ENCODE measurements around the gene KISS1.
"Not testable (repeated sequence)": the region's sequence is repeated elsewhere in the genome, so short reads cannot be mapped to it uniquely, and the experiment has no call there.

Gene KISS1, protein sequence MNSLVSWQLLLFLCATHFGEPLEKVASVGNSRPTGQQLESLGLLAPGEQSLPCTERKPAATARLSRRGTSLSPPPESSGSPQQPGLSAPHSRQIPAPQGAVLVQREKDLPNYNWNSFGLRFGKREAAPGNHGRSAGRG

DNA sequence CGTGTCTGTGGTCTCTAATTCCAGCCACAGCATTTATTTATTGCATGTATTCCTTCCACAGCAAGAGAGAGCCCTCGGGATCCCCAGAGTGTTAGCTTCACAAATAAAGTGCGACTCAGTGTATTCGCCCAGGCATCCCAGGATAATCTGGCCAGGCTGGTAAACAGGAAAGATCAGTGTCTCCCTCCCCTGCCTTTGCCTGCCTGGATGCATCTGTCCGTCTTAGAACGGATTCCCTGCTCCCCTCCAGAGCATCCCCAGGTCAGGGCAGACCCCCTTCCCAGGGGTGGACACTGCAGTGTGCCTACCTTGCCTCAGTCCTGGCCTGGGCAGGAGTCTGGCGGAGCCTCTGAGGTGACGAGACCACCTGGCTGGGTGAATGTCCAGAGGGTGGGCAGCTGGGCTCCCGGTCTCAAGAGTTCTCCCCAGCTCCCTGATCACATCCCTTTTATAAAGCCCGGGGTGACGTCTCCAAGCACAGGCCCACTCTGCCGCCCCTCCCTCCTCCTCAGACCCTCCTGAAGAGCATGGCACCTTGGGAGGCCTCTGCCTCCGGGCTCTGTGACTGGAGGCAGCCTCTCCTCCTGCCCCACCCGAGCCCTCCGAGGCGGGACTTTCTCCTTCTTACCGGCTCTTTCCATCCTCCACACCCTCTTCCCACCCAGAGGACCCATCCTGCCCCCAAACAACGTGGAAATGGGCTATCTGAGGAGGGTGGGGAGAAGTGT, at the start of gene KISS1:
TSS of gene KISS1 (minus strand) at position 424 of the 728 bp plus-strand sequence. CDS start 3,615 bp downstream, outside the sequence.
- DNase-seq: no peak

- DNase-seq: no peak
Measured at GRCh38 chr1:204242920-204243319, 46.6 kb upstream of the KISS1 start.

- DNase-seq: no peak
Measured at GRCh38 chr1:204241914-204242313, 45.6 kb upstream of the KISS1 start.

- DNase-seq: no peak
Measured at GRCh38 chr1:204241050-204241449, 44.8 kb upstream of the KISS1 start.

DNA sequence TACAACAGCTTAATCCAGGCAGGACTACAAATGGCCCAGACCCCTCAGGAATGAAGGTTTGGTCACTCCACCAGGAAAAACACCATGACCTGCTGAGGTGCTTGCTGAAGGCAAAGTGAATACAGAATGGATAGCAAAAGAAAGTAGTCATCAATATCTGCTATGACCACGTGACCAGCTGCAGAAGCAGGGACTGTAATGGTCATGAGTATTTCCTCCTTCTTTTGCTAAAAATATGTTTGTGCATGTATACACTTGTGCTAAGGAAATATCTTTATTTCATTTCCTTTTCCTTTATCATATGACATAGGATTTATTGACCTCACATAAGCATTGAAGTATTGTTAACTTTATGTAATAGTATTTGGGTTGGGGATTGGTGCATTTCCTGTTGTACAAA, 43.9 kb upstream of the KISS1 start:
- no peak for DNase-seq

DNA sequence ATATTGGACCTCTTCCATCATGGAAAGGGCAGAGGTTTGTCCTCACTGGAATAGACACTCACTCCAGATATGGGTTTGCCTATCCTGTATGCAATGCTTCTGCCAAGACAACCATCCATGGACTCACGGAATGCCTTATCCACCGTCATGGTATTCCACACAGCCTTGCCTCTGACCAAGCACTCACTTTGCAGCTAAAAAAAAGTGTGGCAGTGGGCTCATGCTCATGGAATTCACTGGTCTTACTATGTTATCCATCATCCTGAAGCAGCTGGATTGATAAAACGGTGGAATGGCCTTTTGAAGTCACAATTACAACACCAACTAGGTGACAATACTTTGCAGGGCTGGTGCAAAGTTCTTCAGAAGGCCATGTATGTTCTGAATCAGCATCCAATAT, 43.1 kb upstream of the KISS1 start:
- DNase-seq: not testable (repeated sequence)

DNA sequence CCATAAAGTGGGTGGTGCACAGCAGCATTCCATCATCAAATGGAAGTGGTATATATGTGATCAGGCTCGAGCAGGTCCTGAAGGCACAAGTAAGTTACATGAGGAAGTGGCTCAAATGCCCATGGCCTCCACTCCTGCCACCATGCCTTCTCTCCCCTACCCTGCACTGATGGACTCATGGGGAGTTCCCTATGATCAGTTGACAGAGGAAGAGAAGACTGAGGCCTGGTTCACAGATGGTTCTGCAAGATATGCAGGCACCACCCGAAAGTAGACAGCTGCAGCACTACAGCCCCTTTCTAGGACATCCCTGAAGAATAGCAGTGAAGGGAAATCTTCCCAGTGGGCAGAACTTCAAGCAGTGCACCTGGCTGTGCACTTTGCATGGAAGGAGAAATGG, 42.2 kb upstream of the KISS1 start:
- not testable (repeated sequence) for DNase-seq

DNA sequence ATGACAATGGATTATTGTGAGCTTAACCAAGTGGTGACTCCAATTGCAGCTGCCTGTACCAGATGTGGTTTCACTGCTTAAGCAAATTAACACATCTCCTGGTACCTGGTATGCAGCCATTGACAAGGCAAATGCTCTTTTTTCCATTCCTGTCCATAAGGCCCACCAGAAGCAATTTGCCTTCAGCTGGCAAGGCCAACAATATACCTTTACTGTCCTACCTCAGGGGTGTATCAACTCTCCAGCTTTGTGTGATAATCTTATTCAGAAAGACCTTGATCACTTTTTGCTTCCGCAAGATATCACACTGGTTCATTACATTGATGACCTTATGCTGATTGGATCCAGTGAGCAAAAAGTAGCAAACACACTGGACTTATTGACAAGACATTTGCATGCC, 41.2 kb upstream of the KISS1 start:
- DNase-seq: not testable (repeated sequence)

DNA sequence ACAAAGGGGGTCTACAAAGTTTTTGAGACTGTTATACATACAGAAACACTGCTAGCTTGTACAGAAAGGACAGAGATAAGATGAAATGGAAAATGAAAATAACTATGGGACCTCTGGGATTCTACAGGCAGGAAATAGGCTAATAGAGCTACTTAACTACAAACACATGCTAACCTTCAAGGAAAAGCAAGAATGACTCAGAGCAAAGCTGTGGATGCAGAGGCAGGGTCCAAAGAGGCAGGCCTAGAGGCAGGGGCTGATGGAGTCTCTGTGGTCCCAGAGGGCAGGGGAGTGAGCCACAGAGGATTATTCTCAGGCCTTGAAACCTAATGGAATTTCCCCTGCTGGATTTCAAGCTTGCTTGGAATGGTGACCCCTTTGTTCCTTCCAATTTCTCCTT, 36.2 kb upstream of the KISS1 start:
- DNase-seq: no peak

GRCh38 chr1:204230211-204230610, 33.9 kb upstream of the KISS1 start:
- no peak for DNase-seq

DNA sequence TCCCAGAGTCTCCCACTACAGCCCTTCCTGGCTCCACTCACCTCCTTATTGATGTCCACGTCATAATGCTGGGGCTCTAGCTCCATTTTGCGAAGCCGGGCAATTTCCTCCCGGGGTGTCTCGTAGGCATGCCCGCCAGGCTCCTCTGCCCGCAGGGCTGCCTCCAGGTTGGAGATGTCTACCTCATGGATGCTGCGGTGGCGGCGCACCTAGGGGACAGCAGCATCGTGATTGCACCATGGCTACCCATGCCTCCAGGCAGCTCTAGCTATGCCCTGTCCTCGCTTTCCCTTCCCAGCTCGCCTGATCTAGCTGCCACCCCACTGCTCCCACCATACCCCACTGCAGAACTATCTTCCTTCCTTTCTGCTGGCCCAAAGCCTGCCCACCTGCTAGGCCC, 32.6 kb upstream of the KISS1 start:
- no peak for DNase-seq

DNA sequence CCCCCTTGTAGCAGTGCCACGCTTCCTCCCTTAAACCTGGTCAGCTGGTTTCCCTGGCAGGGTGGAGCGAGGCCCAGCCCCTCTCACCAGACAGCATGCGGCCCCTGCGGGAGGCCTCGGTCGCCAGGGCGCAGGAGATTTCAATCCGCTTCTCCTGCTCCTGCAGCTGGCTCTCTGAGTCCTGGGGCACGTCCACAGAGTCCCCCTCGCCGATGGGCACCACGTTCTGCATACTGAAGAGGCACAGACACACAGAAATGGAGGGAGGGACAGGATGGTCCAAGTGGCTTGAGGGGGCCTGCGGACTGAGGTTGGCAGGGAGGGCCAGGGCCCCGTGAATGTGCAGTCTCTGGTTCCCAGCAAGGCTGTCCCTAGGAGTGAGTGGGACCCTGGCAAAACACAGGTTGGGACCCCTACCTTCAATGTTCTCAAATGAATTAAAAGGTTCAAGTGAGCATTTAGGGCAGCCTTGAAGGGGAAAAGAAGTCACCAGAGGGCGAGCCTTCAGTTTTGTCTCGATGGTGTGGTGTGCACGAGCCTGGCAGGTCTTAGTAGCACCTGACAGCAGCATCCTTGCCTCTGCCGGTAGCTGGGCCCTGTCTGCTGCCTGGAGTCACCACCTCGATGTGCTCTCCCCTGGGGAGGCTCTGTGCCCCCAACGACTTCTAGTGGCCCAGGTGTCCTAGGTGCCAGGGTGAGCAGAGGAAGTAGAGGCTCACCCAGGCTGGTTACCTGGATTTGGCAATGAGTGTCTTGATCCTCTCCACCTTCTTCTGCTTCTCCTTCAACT, 31.9 kb upstream of the KISS1 start:
- no peak for DNase-seq

DNA sequence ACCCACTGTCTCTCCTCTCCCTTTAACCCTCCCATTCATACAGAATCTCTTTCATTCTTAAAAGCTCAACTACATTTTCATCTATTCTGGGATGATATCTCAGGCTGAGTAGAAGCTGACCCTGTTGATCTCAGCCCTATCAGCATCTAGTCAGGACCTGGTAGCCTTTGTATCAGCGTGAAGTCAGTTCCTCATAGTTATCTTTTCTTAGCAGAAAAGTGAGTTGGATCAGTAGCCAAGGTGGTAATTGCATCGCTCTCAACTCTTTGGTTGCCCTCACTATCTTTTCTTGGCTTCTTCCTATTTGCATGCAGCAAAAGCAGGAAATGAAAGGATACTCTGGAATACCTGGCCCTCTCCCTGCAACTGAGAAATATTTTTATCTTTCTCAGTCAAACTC, 31.1 kb upstream of the KISS1 start:
- no peak for DNase-seq

DNA sequence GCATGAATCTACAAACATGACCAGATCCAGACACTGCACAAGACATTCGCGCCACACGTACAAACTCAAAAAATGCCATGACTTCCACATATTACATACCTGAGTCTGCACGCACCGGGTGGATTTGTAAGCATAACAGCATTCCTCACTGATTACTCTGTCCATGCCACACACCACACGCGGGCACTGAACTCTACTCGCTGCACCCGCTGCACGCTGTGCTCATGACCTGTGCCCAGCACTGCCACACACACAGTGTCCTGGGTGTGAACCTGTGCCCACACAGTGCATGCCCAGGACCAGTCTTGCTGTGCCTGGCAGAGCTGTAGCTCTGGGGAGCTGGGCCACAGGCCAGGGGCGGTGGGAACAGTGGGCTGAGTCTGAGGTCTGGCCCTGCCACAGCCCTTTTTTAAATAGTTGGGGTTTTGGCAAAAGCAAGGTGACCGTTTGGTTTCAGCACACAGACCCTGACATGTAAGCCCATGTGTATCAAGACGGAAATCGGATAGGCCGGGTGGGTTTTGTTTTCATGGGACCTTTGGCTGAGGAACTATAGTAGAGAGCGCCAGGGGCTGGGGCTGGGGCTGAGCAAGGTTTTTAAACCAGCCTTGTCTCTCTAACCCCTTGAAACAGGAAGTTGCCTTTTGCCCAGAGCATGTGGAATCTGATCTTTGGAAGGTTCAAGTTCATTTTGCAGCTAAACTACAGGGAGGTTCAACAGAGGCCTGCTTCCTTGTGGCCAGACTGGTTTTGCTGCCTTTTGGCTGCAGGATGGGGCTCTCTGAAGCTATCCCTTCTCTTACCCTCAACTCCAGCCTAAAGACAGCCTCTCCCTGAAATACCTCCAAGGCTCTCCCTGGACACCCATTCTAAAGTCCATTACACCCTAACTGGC, 29.8 kb upstream of the KISS1 start:
- no peak for DNase-seq

DNA sequence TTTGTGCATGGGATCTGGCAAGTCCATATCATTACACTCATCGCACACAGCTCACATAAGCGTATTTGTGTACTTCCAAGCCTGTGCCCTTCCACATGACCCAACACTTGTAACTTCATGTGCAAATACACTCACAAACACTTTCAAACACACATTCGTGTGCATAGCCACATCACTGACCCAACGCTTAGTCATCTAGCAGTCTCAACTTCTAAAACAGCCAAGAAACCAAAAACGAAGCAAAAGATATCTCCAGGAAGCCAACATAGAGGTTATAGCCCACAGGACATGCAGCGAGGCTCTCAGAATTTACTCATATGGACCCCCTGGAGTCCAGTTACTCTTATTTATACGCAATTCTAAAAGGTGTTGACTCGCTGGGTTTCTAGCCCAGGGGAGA, 28.4 kb upstream of the KISS1 start:
- DNase-seq: no peak

DNA sequence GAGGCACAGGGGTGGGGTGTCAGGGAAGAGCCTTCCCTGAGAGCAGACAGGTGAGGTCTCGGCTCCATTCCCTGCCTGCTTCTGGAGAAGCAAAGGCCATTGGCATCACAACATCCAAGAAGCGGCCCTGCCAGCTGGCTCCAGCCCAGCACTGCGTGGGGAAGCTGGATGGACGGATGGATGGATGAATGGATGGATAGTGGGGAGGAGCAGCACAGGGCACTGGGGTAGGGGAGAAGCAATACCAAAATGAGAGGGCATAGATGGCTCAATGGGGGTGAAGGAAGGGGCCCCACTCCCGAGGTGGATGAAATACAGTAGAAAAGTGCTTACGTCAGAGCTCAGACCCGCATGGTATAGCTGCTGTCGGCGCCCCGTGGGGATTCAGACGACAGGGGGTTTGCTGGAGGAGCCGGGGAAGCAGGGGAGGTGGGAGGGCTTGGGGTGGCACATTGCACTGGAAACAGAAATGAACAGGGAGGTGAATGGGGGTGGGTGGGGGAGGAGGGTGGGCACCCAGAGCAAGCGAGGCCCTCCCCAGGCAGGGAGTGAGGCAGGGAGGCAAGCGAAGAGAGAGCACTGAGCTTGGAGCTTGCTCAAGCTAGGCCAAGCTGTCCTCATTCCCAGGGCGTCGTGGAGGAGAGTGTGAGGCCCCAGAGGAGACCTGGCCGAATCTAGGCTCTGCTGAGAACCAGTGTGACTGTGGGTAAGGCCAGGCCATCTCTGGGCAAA, 27.0 kb upstream of the KISS1 start:
- no peak for DNase-seq

- no peak for DNase-seq
Measured at GRCh38 chr1:204222764-204223055, 26.4 kb upstream of the KISS1 start.

DNA sequence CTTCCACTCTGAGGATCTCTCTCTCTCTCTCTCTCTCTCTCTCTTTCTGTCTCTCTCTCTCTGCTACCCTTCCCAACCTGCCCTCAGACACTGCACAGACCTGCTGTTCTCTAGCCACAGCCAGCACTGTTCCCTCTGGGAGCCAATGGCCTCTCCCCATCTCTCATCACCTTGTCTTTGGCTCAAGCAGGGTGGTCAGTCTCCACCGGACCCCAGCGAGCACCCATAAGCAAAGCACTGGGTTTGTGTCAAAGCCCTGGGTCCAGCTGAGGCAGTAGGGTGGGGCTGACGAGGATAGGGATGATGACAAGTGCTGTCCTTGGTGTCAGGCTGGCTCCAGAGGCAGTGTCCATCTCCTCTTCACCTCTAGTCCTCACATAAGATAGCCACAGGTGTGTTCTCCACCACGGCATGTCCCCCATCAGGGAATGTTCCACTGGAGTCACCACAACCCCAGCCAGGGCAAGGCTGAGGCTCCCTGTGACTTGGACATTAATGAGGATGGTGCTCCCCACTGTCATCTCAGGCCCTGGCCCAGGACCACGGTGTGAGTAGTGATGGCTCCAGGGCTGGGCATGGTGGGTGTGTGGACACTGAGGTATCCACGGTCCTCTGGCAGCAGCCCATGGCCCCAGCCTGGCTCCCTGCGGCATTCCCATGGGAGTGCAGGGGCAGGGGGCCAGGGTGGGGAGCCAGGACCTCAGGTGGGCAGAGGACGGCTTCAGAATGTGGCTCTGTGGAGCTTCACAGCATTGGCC, 25.9 kb upstream of the KISS1 start:
- no peak for DNase-seq

- no peak for DNase-seq
Measured at GRCh38 chr1:204221271-204221670, 25.0 kb upstream of the KISS1 start.

GRCh38 chr1:204219971-204220616, 23.8 kb upstream of the KISS1 start:
- no peak for DNase-seq

DNA sequence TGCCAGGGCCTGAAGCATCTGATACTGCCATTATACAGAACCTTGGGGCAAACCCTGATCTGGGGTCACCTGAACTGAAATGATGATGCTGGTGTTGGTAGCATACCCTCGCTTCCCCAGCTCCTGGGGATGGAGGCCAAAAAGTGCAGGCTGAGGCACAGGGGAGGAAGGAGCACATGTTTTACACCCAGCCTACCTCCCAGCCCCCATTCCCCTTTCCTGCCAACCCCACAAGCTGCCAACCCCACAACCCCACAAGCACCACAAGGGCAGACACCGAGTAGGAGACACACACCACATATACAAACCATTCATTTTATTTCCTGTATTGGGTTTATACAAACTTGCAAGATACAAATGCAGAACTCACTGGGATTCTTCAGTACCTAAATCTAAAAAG, 22.3 kb upstream of the KISS1 start:
- DNase-seq: no peak

Data from NCI-H1092 (cell line).